ENCODE data around the gene TMEM45A.

DNA sequence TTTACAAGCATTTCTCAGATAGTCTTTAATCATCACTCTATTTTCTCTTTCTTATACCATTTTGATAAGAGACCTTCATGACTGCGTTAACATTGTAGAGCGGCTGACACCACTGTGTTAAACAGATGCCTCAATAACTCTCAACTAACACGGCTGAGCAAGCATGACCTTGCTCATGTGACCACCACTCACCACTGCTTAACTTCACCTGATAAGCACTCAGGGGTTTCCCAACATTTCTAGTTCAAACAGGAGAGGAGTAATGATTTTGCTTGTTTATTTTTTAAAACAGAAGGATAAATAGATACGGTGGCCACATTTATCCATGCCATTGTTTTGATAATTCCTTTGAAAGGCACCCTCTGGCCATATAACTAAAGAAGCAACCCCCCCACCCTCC is 37.7 kb upstream of the TMEM45A start:
- TF ChIP-seq, protein P1, sequence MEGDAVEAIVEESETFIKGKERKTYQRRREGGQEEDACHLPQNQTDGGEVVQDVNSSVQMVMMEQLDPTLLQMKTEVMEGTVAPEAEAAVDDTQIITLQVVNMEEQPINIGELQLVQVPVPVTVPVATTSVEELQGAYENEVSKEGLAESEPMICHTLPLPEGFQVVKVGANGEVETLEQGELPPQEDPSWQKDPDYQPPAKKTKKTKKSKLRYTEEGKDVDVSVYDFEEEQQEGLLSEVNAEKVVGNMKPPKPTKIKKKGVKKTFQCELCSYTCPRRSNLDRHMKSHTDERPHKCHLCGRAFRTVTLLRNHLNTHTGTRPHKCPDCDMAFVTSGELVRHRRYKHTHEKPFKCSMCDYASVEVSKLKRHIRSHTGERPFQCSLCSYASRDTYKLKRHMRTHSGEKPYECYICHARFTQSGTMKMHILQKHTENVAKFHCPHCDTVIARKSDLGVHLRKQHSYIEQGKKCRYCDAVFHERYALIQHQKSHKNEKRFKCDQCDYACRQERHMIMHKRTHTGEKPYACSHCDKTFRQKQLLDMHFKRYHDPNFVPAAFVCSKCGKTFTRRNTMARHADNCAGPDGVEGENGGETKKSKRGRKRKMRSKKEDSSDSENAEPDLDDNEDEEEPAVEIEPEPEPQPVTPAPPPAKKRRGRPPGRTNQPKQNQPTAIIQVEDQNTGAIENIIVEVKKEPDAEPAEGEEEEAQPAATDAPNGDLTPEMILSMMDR (conservative IDR thresholded peaks at IDR 0.05 in 1 of 2, IDR thresholded peaks at IDR 0.05 in 1 of 2; ENCODE audit: low read depth in 1 of 2, low read length in 2 of 2) = no peak
- no peak for TF ChIP-seq EZH2 (IDR thresholded peaks at IDR 0.05; ENCODE audit: low read length, missing control alignments)

Measured in fibroblast of lung (primary cell).